Sigmoid colon (tissue), 7 donors: Measurements from ENCODE around the gene ADH7. TPM values are rescaled to one million over a fixed set of nuclear protein-coding genes. Genes with fewer than 3 reads are reported as not detected.

Experiments used
- DNase-seq: peaks from one replicate; pipeline ENCODE4 v3.0.0-alpha.2; 2019
- H3K27ac ChIP-seq, 4 donors: fragments of 200-600 bp; sonication (generic); one replicate each; pipeline ENCODE4 v1.5.1; 2016 to 2019; ENCODE audit warnings: mild to moderate bottlenecking in 1 of 4
- H3K27me3 ChIP-seq, 3 donors: fragments of 200-600 bp; sonication (generic); one replicate each; pipeline ENCODE4 v1.5.1; 2019; ENCODE audit warnings: mild to moderate bottlenecking in 1 of 3
- H3K36me3 ChIP-seq, 4 donors: fragments of 200-600 bp; sonication (generic); one replicate each; pipeline ENCODE4 v1.5.1; 2016 to 2019
- H3K4me1 ChIP-seq, 4 donors: fragments of 200-600 bp; sonication (generic); one replicate each; pipeline ENCODE4 v1.5.1; 2017 to 2019
- H3K4me3 ChIP-seq, 4 donors: fragments of 200-600 bp; sonication (generic); one replicate each; pipeline ENCODE4 v1.5.1; 2017 to 2019; ENCODE audit warnings: mild to moderate bottlenecking in 2 of 4, moderate library complexity in 1 of 4
- H3K9me3 ChIP-seq, 4 donors: fragments of 200-600 bp in 3 of 4; sonication (generic) in 3 of 4; one replicate each; pipeline versions ENCODE4 v1.5.1 to v1.6.1; 2013 to 2019
- EP300 ChIP-seq, 4 donors: sonication (generic); formaldehyde crosslinking; IDR thresholded peaks; one replicate each; pipeline ENCODE4 v1.6.1; 2017; ENCODE audit warnings: antibody characterized with exemption in 4 of 4
- POLR2A ChIP-seq, 2 donors: fragments of 450-650 bp; IDR thresholded peaks; one replicate each; pipeline ENCODE4 v1.6.1; 2016; ENCODE audit warnings: antibody characterized with exemption in 2 of 2, mild to moderate bottlenecking in 2 of 2, moderate library complexity in 2 of 2
- POLR2AphosphoS5 ChIP-seq, 4 donors: sonication (generic); formaldehyde crosslinking; IDR thresholded peaks; one replicate each; pipeline ENCODE4 v1.6.1; 2017; ENCODE audit warnings: antibody characterized with exemption in 4 of 4
- WGBS, 2 donors: extraction: QIAGEN DNeasy Blood & Tissue Kit; methylation state at CpG; one replicate each; pipeline ENCODE4 v1.1.7; 2013; 5-methylcytosine and 5-hydroxymethylcytosine counted together
- intact Hi-C: fragments of 100-400 bp; cut with DNase I; formaldehyde crosslinking; loops from one replicate; pipeline ENCODE4 v1.15.1; 2023
- polyA plus RNA-seq, 3 donors: library from polyadenylated mRNA; stranded (reverse); fragments of 200-250 nt; gene quantifications; one replicate each; pipeline ENCODE4 v1.2.3, GENCODE V29; 2013
- total RNA-seq, 4 donors: library from RNA; depleted of rRNA; stranded (reverse); fragments of >200 nt; gene quantifications; one replicate each; pipeline ENCODE4 v1.1.0, GENCODE V29; 2016
- TF ChIP-seq, protein P1 (sequence below), 4 experiments: fragments of 450-650 bp in 3 of 4; fragments of 200-600 bp in 1 of 4; IDR thresholded peaks; one replicate each; pipeline ENCODE4 v1.5.1; 2016 to 2019; ENCODE audit warnings: antibody characterized with exemption in 4 of 4, mild to moderate bottlenecking in 3 of 4, moderate library complexity in 2 of 4
- donor health status: healthy with polysubstance abuse.
- donor health status: Bipolar disorder and iron deficiency.
- donor health status: healthy.

ADH7 gene
- total and polyA plus RNA-seq, 7 donors: 0.03 to 0.60 TPM; not detected in 5

DNA sequence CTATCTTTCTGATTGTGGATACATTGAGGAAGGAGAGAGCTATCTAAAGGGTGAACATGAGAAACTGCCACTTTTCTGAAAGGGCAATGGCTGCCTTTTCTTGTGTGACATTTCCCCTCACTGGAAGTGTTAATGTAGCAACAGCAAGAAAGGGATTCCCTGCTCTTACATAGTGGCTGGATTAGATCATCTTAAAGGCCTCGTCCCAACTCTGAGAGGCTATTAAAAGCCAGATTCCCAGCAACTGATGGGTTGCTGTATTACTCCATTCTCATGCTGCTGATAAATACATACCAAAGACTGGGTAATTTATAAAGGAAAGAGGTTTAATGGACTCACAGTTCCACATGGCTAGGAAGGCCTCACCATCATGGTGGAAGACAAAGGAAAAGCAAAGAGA lies 33.7 kb upstream of the ADH7 start:
- no peaks in the 10 kb centered on the region for H3K4me1 ChIP-seq
- no peak overlapping the region for H3K27ac ChIP-seq
- WGBS, 2 donors: 79 to 88% methylated on average over 1 of the region's 1 CpG
- no peaks in the 10 kb centered on the region for H3K9me3 ChIP-seq
- H3K4me3 ChIP-seq: no peak overlapping the region
- no peak for DNase-seq
- no peak for TF ChIP-seq EP300 (IDR thresholded peaks at IDR 0.05)
- TF ChIP-seq, protein P1, sequence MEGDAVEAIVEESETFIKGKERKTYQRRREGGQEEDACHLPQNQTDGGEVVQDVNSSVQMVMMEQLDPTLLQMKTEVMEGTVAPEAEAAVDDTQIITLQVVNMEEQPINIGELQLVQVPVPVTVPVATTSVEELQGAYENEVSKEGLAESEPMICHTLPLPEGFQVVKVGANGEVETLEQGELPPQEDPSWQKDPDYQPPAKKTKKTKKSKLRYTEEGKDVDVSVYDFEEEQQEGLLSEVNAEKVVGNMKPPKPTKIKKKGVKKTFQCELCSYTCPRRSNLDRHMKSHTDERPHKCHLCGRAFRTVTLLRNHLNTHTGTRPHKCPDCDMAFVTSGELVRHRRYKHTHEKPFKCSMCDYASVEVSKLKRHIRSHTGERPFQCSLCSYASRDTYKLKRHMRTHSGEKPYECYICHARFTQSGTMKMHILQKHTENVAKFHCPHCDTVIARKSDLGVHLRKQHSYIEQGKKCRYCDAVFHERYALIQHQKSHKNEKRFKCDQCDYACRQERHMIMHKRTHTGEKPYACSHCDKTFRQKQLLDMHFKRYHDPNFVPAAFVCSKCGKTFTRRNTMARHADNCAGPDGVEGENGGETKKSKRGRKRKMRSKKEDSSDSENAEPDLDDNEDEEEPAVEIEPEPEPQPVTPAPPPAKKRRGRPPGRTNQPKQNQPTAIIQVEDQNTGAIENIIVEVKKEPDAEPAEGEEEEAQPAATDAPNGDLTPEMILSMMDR (IDR thresholded peaks at IDR 0.05): no peak
- TF ChIP-seq POLR2A (IDR thresholded peaks at IDR 0.05): no peak
- no peak for TF ChIP-seq POLR2AphosphoS5 (IDR thresholded peaks at IDR 0.05)
- H3K36me3 ChIP-seq: no peaks in the 10 kb centered on the region
- H3K27me3 ChIP-seq: no peaks in the 10 kb centered on the region
- intact Hi-C loops: loop anchor here (10.0 kb wide), 1 partner anchor 1004 kb away; no protein-coding TSS in a partner anchor

GRCh38 chr4:99467887-99468286 lies 32.7 kb upstream of the ADH7 start:
- 76 to 83% methylated on average over 2 of the region's 2 CpGs for WGBS, 2 donors
- Histone ChIP-seq H3K4me3 (no peak overlapping the region), H3K4me1 (no peaks in the 10 kb centered on the region), H3K36me3 (no peaks in the 10 kb centered on the region), H3K27ac (no peak overlapping the region), H3K9me3 (no peaks in the 10 kb centered on the region), H3K27me3 (no peaks in the 10 kb centered on the region)
- TF ChIP-seq, protein P1 (IDR thresholded peaks at IDR 0.05): no peak
- TF ChIP-seq EP300 (IDR thresholded peaks at IDR 0.05): no peak
- no peak for TF ChIP-seq POLR2A (IDR thresholded peaks at IDR 0.05)
- TF ChIP-seq POLR2AphosphoS5 (IDR thresholded peaks at IDR 0.05): no peak
- intact Hi-C loops: loop anchor here (10.0 kb wide), 1 partner anchor 1003 kb away; no protein-coding TSS in a partner anchor
- no peak for DNase-seq

DNA sequence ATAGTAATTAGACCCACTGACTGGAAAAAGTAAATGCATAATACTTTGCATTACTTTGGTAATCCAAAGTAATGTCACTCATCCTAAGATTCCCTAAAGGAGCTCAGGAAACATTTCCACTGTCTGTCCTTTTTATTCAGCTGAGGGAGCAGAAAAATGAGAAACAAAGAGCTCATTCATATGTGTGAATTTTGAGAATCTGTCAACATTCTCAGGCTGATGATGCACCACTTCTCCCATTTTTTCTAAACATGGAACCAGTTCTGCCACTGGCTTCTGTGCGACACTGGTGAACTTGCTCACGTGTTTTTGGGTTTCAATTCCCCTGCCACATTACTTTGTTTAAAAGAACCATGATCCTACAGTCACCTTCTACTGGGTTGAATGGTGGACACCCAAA lies 28.4 kb upstream of the ADH7 start:
- H3K27ac ChIP-seq: no peak overlapping the region
- intact Hi-C loops: loop anchor here (1.0 to 10.0 kb wide), 3 partner anchors 56 to 999 kb away; no protein-coding TSS in a partner anchor

GRCh38 chr4:99462875-99463464 lies 27.8 kb upstream of the ADH7 start:
- 30 to 33% methylated on average over 4 of the region's 4 CpGs for WGBS, 2 donors
- H3K4me3 ChIP-seq: no peak overlapping the region
- intact Hi-C loops: loop anchor here (1.0 to 10.0 kb wide), 3 partner anchors 56 to 998 kb away; no protein-coding TSS in a partner anchor

More for the DNA sequence above, 28.4 kb upstream of the ADH7 start:
- Histone ChIP-seq H3K9me3 (no peaks in the 10 kb centered on the region), H3K36me3 (no peaks in the 10 kb centered on the region), H3K4me3 (no peak overlapping the region), H3K4me1 (no peaks in the 10 kb centered on the region), H3K27me3 (no peaks in the 10 kb centered on the region)
- 84 to 89% methylated on average over 2 of the region's 2 CpGs for WGBS, 2 donors
- DNase-seq: no peak
- TF ChIP-seq, protein P1 (IDR thresholded peaks at IDR 0.05): no peak

More at GRCh38 chr4:99462875-99463464, 27.8 kb upstream of the ADH7 start:
- peak; percentile 80 for DNase-seq
- H3K27ac ChIP-seq: no peak overlapping the region
- TF ChIP-seq, protein P1 (IDR thresholded peaks at IDR 0.05): peak; percentile 75 to 88 (median 80)
- no peak for TF ChIP-seq POLR2AphosphoS5 (IDR thresholded peaks at IDR 0.05)
- no peaks in the 10 kb centered on the region for H3K36me3 ChIP-seq
- no peaks in the 10 kb centered on the region for H3K27me3 ChIP-seq
- no peaks in the 10 kb centered on the region for H3K9me3 ChIP-seq
- H3K4me1 ChIP-seq: no peaks in the 10 kb centered on the region
